A673 (cell line): ENCODE measurements around the gene MAPKAPK3. TPM values are rescaled to one million over a fixed set of nuclear protein-coding genes. Genes with fewer than 3 reads are reported as not detected.

Source experiments
- BruUV-seq: library from RNA; stranded (reverse); fragments of 400-500 nt; replicated peaks from 2 replicates; lab custom pipeline; 2021; lab: Mats Ljungman, UMichigan
- CTCF ChIA-PET: fragments of 300-600 bp; sonication (Branson Sonifier 250); formaldehyde crosslinking; loops from one replicate; lab custom pipeline; 2022; ENCODE audit warnings: antibody characterized with exemption; lab: Charles Lee
- POLR2A ChIA-PET: fragments of 300-600 bp; sonication (Branson Sonifier 250); formaldehyde crosslinking; loops from one replicate; lab custom pipeline; 2022; ENCODE audit warnings: antibody characterized with exemption; ENCODE audit not compliant: low non-redundant PET; lab: Charles Lee
- DNase-seq: peaks from one replicate; pipeline ENCODE4 v3.0.0-alpha.2; 2015; ENCODE audit warnings: low spot score
- H3K27ac ChIP-seq: fragments of 200-600 bp; sonication (generic); 2 replicates; pipeline ENCODE4 v1.5.1; 2016; ENCODE audit warnings: mixed run types, low read depth, mild to moderate bottlenecking, mixed read lengths, antibody characterized with exemption, low read length; ENCODE audit not compliant: poor library complexity, severe bottlenecking
- H3K27me3 ChIP-seq: fragments of 200-600 bp; sonication (generic); replicated peaks from 2 replicates; pipeline ENCODE4 v1.6.1; 2017; ENCODE audit warnings: mixed run types, low read depth, mild to moderate bottlenecking, mixed read lengths, antibody characterized with exemption, low read length; ENCODE audit not compliant: insufficient read depth, poor library complexity
- H3K36me3 ChIP-seq: fragments of 200-600 bp; sonication (generic); 2 replicates; pipeline ENCODE4 v1.6.1; 2016; ENCODE audit warnings: mixed run types, mild to moderate bottlenecking, mixed read lengths, antibody characterized with exemption, low read length; ENCODE audit not compliant: insufficient read depth, poor library complexity, severe bottlenecking
- H3K4me1 ChIP-seq: fragments of 200-600 bp; sonication (generic); 2 replicates; pipeline ENCODE4 v1.6.1; 2017; ENCODE audit warnings: mixed run types, mild to moderate bottlenecking, mixed read lengths, antibody characterized with exemption, low read length; ENCODE audit not compliant: insufficient read depth, poor library complexity, severe bottlenecking
- H3K4me3 ChIP-seq: fragments of 200-600 bp; sonication (generic); 2 replicates; pipeline ENCODE4 v1.5.1; 2016; ENCODE audit warnings: low read depth, mixed run types, mild to moderate bottlenecking, mixed read lengths, low read length; ENCODE audit not compliant: poor library complexity, severe bottlenecking
- H3K9me3 ChIP-seq: fragments of 200-600 bp; sonication (generic); 2 replicates; pipeline ENCODE4 v1.6.1; 2016; ENCODE audit warnings: mixed run types, low read depth, mild to moderate bottlenecking, mixed read lengths, antibody characterized with exemption, low read length; ENCODE audit not compliant: poor library complexity, severe bottlenecking
- EZH2 ChIP-seq: fragments of 200-600 bp; sonication (generic); IDR thresholded peaks from 2 replicates; pipeline ENCODE4 v1.6.1; 2017; ENCODE audit warnings: borderline replicate concordance, low read depth, mild to moderate bottlenecking, mixed read lengths, antibody characterized with exemption, low read length; ENCODE audit not compliant: poor library complexity, severe bottlenecking
- intact Hi-C: fragments of 100-400 bp; cut with micrococcal nuclease; formaldehyde crosslinking; loops from one replicate; pipeline ENCODE4 v1.10.0; 2022; ENCODE audit not compliant: unreplicated experiment
- total RNA-seq: library from RNA; stranded (reverse); gene quantifications from 2 replicates; pipeline ENCODE4 v1.2.3, GENCODE V29; 2021
- TF ChIP-seq, protein P1 (sequence below): fragments of 300-800, 200-600 bp; sonication (generic); conservative IDR thresholded peaks from 2 replicates; pipeline ENCODE4 v1.5.1; 2017; ENCODE audit warnings: low read depth, mild to moderate bottlenecking, antibody characterized with exemption, low read length, moderate library complexity, mixed read lengths

Gene MAPKAPK3
- total RNA-seq, 1 experiment from 2014 or later, result 15.8 TPM

DNA sequence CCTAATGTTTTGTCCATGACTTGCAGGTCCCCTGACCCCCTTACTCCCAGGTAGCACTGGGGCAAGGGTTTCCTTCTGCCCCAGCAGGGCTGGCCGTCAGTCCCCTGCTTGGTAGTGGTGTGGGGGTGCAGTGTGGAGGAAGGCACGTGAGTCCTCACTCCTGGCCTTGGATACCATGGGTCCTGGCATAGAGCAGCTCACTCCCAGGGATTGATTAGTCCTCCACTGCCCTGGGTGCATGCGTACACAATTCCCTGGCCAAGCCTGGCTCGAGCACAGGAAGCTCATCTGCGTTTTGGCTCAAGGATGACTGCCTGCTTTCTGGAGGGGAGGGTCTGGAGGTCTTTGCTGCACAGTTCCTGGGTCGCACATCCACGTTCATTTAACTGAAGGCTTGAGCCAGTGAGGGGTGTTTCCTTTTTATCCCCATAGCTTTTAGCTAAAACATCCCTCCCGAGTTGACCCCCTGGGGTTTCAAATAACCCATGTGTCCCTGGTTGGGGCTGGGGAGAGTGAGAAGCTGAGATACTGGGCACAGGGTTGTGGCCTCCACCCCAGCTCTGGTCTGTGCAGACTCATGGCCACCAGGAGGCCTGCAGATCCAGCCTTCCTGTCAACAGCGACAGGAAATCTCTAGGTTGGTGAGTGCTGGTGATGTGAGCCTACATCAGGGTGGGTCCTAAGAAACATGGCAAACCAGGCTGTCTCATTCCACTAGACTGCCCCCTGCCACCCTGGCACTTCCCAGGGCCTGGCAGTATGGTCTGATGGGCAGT, 36.1 kb upstream of the MAPKAPK3 start:
- TF ChIP-seq, protein P1, sequence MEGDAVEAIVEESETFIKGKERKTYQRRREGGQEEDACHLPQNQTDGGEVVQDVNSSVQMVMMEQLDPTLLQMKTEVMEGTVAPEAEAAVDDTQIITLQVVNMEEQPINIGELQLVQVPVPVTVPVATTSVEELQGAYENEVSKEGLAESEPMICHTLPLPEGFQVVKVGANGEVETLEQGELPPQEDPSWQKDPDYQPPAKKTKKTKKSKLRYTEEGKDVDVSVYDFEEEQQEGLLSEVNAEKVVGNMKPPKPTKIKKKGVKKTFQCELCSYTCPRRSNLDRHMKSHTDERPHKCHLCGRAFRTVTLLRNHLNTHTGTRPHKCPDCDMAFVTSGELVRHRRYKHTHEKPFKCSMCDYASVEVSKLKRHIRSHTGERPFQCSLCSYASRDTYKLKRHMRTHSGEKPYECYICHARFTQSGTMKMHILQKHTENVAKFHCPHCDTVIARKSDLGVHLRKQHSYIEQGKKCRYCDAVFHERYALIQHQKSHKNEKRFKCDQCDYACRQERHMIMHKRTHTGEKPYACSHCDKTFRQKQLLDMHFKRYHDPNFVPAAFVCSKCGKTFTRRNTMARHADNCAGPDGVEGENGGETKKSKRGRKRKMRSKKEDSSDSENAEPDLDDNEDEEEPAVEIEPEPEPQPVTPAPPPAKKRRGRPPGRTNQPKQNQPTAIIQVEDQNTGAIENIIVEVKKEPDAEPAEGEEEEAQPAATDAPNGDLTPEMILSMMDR, result no peak
- no peak for TF ChIP-seq EZH2
- ChIA-PET CTCF (no interaction called here), POLR2A (no interaction called here)
- no TSS peak for BruUV-seq
- H3K4me1 ChIP-seq, result no peaks in the 10 kb centered on the region
- DNase-seq, result no peak
- no peaks in the 10 kb centered on the region for H3K36me3 ChIP-seq
- H3K27me3 ChIP-seq, result no peaks in the 10 kb centered on the region
- H3K4me3 ChIP-seq, result no peak overlapping the region
- intact Hi-C loops, result no loop called here
- H3K27ac ChIP-seq, result no peak overlapping the region
- H3K9me3 ChIP-seq, result no peaks in the 10 kb centered on the region

DNA sequence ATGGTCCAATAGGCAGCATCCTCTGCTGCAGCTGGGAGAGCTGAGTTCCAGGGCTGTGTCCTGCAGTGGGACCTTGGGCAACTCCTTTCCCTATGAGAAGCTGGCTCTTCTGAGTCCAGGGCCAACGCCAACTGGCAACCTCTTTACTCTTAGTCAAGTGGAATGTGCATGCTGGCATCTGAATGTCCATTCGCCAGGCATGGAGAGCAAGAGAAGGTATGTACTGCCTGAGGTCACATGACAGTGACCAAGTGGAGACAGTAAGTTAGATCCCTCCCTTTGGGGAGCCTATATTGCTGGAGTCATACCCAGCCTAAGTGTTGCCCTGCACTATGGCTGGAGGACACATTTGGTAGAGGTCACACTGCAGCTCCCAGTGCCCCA, 35.5 kb upstream of the MAPKAPK3 start:
- Histone ChIP-seq H3K27me3 (no peaks in the 10 kb centered on the region), H3K4me3 (no peak overlapping the region), H3K27ac (no peak overlapping the region), H3K4me1 (no peaks in the 10 kb centered on the region), H3K9me3 (no peaks in the 10 kb centered on the region), H3K36me3 (no peaks in the 10 kb centered on the region)
- TF ChIP-seq, protein P1, result no peak
- TF ChIP-seq EZH2, result no peak
- POLR2A ChIA-PET, result no interaction called here
- CTCF ChIA-PET, result no interaction called here
- intact Hi-C loops, result no loop called here
- DNase-seq, result no peak
- no TSS peak for BruUV-seq

DNA sequence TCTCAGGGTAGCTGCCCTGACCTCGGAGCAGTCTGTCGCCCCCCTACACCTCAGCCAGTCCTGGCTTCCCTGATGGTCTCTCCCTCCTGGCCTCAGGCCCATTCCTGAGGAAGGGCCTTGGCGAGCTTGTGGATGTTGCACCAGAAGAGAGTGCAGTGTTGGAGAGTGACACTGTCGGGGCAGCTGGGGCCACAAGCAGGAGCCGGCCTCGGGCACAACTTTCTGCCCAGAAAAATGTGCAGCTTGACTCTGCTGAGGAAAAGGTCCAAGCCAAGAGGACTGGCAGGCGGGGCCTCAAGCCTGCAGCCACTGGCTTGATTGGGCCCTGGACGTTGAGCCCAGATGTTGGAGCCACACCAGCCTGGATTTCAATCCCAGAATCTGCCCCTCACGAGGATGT, 34.9 kb upstream of the MAPKAPK3 start:
- TF ChIP-seq EZH2, result no peak
- no peak overlapping the region for H3K27ac ChIP-seq
- ChIA-PET CTCF (no interaction called here), POLR2A (no interaction called here)
- no peaks in the 10 kb centered on the region for H3K27me3 ChIP-seq
- H3K9me3 ChIP-seq, result no peaks in the 10 kb centered on the region
- H3K4me3 ChIP-seq, result no peak overlapping the region
- H3K4me1 ChIP-seq, result no peaks in the 10 kb centered on the region
- H3K36me3 ChIP-seq, result no peaks in the 10 kb centered on the region
- intact Hi-C loops, result no loop called here
- no peak for DNase-seq
- no TSS peak for BruUV-seq

DNA sequence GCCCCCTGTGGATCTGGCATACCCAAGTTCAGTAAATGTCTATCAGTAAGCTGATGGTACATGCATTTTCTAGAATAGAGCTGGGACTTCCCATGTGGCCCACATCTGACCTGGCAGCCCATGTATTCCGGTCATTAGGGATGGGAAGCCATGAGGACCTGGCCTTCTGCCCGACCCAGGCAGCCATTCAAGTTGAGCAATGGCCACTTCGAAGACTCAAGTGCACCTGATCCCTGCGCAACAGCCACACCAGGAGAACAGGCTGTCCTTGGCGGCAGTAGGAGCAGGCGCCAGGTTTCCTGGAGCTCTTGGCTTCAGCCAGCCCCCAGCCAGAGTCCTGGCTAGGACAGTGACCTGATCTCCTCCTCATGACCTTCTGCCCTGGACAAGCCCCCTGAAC, 33.1 kb upstream of the MAPKAPK3 start:
- no peaks in the 10 kb centered on the region for H3K36me3 ChIP-seq
- no TSS peak for BruUV-seq
- TF ChIP-seq EZH2, result no peak
- TF ChIP-seq, protein P1, result no peak
- POLR2A ChIA-PET, result no interaction called here
- no peak overlapping the region for H3K4me3 ChIP-seq
- no peaks in the 10 kb centered on the region for H3K27me3 ChIP-seq
- H3K27ac ChIP-seq, result no peak overlapping the region
- intact Hi-C loops, result no loop called here
- DNase-seq, result no peak
- H3K9me3 ChIP-seq, result no peaks in the 10 kb centered on the region
- CTCF ChIA-PET, result no interaction called here
- H3K4me1 ChIP-seq, result no peaks in the 10 kb centered on the region
